HG03060 (cell line): Measurements from ENCODE around the gene TAF4.
"Not testable (repeated sequence)": the region's sequence is repeated elsewhere in the genome, so short reads cannot be mapped to it uniquely, and the experiment has no call there.

Experiments
- ATAC-seq: cut with Tn5 transposase; IDR thresholded peaks from one replicate; pipeline ENCODE4 v1.9.1; 2021; ENCODE audit warnings: low read depth, moderate number of reproducible peaks; ENCODE audit not compliant: unreplicated experiment

The TAF4 gene

DNA sequence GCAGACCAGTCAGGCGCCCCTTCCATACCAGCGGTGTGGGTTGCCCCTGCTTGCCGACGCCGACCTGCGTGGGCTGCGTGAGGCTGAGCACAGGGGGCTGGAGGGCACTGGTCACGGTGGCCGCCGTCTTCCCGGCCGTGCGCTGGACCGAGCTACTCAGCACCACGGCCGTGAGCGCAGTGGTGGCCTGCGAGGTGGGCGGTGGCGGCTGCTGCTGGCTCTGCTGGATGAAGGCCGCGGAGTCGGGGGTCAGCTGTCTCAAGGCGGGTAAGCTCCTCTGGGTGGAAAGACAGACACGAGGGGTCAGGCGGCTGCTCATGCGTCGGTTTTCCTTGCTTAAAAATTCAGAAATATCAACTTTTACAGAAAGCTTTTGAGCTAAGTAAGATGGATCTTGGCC, 59.2 kb downstream of the TAF4 start:
- no peak for ATAC-seq

DNA sequence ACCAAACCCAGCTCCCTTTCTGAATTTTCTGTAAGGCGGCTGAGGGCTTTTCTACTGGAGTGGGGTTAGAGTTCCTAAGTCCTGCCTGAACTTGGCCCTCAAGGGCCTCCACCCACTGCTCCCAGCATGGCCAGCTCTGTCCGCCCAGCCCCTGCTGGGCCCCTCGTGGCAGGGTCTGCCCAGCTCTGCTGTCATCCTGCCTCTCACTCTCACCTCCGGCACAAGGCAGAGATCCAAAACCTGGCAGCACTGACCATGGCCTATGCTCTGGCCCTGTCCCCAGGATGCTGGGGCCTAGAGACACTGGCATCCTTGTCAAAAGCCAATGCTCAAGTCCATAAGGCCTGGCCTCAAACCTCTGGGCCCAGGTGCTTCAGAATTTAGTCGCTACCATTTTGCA, 61.1 kb downstream of the TAF4 start:
- ATAC-seq, result no peak

- ATAC-seq, result no peak
Measured at GRCh38 chr20:62003567-62004405, 61.9 kb downstream of the TAF4 start.

DNA sequence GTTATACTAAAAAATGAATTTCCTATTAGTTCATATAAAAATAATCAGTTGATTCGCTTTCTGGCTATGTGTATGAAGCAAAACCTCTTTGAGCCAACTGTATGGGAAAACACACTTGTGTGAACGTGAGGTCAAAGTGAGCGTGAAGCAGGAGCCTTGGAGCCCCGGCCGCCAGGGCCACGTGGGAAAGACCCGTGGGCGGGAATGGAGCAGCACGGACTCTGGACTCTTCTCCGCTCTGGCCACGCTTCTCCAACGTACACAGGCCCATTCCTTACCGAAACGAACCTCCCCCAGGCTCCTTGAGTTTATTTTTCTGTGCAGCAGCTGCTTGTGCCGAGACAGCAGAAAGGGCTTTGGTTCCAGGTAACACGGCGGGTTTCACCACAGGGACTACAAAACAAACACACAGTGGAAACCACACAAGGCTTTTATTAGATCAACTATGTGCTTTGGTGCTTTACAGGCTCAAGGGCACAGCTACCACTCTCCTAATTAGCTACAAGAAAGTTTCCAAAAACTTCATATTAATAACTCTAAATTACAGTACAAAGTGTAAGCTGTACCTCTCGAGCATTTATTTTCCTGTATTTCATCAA, 62.7 kb downstream of the TAF4 start:
- ATAC-seq, result no peak

DNA sequence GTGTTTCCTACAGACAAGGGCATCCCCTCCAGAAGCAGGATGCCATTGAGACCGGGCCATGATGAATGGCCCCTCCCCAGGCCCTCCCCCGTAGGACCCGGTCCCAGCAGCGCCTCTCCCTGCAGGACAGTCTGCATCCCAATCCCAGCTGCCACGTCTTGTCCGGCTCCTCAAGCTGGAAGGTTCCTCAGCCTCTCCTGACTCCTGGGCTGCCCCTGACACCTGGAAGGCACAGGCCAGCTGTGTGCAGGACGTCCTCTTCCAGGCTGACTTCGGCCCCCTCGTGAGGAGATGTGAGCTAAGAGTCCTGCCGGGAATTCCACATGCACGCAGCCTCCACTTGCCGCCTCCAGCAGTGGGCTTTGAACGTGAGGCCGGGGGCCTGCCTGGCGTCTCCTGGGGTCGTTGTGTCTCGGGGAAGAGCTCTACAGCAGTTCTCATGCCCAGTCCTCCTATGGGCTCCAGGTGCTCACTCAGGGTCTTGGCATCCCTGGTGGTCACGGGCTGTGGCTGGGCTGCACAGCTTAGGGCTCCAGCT, 64.4 kb downstream of the TAF4 start:
- ATAC-seq, result no peak

DNA sequence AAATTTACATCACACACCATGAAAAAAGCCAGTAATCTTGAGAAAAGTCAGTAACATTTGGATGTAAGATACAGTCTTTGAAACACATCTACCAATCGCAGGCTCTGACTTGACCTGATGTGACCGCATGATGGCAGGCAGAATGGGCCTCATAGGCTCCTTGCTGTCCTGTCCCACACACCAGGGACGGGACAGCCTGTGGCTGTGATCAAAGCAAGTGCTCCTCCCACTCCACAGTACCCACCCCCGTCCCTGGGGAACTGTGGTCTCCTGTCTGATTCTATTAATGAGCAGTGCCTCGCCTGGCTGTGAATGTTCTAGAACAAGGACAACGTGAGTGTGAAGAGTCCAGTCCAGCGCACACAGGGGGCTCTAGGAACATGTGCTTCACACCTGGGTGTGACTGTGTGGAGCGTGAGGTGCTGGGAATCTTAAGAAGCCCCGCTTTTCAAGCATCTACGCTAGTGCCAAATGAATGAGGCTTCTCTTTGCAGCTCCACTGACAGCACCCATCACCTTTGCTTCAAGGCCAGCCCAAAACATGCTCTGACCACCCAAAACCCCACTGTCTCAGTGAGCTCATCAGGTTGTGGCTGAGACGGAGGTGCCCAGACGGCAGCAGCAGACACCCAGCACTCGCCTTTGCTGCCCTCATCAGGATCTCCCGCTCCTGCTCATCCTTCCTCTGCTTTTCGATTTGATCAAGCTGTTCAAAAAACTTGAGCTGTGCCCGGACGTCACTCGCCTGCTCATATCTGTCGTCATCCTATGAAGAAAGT, 67.1 kb downstream of the TAF4 start:
- ATAC-seq, result no peak

- no peak for ATAC-seq
Measured at GRCh38 chr20:61997891-61998290, 67.8 kb downstream of the TAF4 start.

- ATAC-seq, result no peak
Measured at GRCh38 chr20:61997372-61997771, 68.3 kb downstream of the TAF4 start.

- no peak for ATAC-seq
Measured at GRCh38 chr20:61994546-61994945, 71.1 kb downstream of the TAF4 start.

DNA sequence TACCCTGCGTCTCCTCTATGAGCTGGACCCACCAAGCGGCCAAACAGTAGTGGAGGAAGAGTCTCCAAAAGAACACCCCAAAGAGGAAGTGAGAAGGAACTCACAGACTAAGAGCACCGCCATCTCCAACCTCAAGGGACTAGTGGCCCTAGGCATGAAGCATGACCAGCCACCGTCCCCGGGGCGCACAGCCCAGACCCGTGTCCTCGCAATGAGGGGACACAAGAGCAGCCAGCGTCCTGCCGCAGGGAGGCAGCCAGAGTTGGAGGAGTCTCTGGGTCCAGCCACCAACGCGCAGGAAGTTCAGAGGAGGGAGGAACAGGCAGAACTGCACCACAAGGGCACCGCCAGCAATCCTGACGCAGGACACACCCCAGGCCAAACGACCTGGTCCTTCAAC, 72.6 kb downstream of the TAF4 start:
- ATAC-seq, result no peak

DNA sequence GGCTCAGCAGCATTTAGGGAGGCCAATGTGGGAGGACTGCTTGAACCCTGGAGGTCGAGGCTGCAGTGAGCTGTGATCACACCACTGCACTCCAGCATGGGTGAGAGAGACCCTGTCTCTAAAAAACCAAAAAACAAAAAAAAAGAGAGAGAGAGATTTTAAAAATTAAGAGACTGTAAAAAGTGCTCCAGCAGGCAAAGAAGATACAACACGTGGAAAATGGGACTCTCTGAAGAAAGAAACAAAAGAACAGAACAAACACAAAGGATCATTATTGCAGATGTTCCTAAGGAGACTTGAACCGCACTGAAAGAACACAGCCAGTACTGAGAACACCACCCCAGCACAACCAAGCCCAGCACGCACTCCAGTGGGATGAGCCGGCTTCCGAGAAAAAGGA, 74.2 kb downstream of the TAF4 start:
- no peak for ATAC-seq

DNA sequence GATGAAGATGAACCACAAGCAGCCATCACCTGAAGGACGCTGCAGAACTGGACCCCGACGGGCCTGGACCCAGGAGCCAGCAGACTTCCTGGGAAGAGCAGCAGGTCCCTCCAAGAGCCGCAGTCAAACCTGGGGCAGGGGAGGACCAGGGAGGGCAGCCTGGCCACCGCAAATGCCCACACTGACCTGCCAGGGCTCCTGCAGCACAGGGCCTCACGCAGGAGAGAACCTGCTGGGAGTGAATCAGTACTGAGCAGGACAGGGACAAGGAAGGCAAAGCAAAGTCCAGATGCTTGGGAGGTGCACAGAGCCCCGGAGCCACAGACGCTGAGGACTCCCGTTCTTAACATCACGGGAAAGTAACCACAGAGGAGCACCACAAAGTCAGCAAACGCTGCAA, 75.2 kb downstream of the TAF4 start:
- no peak for ATAC-seq

GRCh38 chr20:61989741-61990140, 75.9 kb downstream of the TAF4 start:
- ATAC-seq, result no peak

DNA sequence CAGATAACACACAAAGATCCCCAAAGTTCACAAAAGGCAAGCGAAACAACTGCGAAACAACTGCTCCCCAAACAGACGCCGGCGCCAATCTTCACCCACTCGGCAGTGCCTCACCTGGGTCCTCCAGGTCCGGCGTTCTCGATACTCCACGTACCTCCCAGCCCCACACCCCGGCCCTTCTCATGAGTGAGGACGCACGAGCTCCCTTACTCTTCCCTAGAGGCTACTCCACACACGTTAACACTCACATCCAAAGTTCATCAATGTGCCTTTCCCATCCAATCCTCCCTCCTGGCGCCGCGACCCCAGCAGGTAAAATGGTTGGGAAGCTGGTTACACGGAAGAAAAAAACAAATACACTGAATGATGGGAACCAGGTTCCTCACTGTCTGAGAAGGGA, 77.0 kb downstream of the TAF4 start:
- ATAC-seq, result no peak

GRCh38 chr20:61986762-61987321, 78.8 kb downstream of the TAF4 start:
- ATAC-seq, result no peak

DNA sequence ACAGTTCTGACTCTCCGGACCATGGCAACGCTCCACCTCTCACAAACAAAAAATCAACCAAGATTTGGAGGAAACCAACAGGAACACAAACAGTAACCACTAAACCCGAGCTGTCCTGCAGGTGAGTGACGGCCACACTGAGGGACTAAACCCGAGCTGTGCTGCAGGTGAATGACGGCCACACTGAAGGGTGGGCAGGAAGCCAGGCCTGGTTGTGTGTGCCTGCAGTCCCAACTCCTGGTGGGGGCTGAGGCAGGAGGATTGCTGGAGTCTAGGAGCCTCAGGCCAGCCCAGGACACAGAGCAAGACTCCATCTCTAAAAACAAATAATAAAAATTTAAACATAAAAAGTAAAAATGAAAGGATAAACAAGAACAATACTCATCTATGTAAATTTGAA, 80.6 kb downstream of the TAF4 start:
- ATAC-seq, result no peak

- not testable (repeated sequence) for ATAC-seq
Measured at GRCh38 chr20:61984431-61984830, 81.2 kb downstream of the TAF4 start.

DNA sequence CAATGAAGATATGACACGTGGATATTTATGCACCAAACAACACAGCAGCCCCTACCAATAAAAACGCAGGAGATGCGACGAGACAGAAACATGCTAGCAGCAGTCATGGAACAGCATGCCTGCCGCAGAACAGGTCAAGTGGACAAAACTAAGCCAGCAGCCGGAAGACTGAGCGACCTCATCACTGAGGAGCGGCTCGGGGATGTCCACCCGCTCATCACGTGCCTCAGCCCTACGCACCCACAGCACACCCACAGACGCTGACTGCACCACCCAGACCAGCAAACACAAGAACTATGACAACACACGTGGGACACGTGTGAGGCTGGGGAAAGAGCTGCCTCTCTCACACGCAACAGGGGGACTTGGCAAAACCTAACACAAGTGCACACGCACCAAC, 81.7 kb downstream of the TAF4 start:
- no peak for ATAC-seq

GRCh38 chr20:61982951-61983315, 82.7 kb downstream of the TAF4 start:
- ATAC-seq, result no peak

DNA sequence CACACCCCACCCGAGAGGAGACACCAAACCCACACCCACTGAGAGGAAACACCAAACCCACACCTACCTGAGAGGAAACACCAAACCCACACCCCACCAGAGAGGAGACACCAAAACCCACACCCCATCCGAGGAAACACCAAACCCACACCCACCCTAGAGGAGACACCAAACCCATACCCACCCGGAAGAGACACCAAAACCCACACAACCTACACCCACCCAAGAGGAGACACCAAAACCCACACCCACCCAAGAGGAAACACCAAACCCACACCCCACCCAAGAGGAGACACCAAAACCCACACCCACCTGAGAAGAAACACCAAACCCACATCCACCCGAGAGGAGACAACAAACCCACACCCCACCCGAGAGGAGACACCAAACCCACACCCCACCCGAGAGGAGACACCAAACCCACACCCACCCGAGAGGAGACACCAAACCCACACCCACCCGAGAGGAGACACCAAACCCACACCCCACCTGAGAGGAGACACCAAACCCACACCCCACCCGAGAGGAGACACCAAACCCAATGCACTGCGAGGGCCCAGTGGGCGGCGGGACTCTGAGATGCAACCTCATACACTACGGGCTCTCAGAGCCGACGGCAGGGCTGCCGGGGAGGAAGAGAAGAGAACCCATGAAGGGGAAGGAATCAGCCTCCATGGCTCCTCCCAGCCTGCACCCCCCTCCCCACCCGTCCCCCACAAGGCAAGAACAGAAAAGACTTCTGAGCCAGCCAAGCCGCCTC, 83.3 kb downstream of the TAF4 start:
- ATAC-seq, result no peak
